CD4-positive, CD25-positive, alpha-beta regulatory T cell (primary cell): ENCODE measurements around the gene RAPGEF2. TPM values are rescaled to one million over a fixed set of nuclear protein-coding genes. Genes with fewer than 3 reads are reported as not detected.
A peak's percentile ranks its signal among the peaks of the same experiment; 100 is the strongest.
"Not testable (repeated sequence)": the region's sequence is repeated elsewhere in the genome, so short reads cannot be mapped to it uniquely, and the experiment has no call there.

Source experiments
- ATAC-seq, 2 donors: fragments of 150-1000 bp; cut with Tn5 transposase; one replicate each; pipeline ENCODE4 v1.10.0; 2021; ENCODE audit warnings: low read depth in 2 of 2, moderate number of reproducible peaks in 2 of 2, moderate library complexity in 1 of 2
- DNase-seq, 3 donors: peaks; one replicate each; pipeline versions ENCODE4 v3.0.0 to v3.0.0-alpha.2; 2012 to 2022; ENCODE audit warnings: mixed read lengths in 1 of 3
- H3K27ac ChIP-seq: one replicate; pipeline ENCODE4 v1.7.0; 2013; ENCODE audit warnings: mild to moderate bottlenecking, low read length; ENCODE audit not compliant: insufficient read depth, poor library complexity, severe bottlenecking
- H3K27me3 ChIP-seq: one replicate; pipeline ENCODE4 v1.7.0; 2013; ENCODE audit warnings: low read length; ENCODE audit not compliant: control insufficient read depth, insufficient read depth
- H3K36me3 ChIP-seq: one replicate; pipeline ENCODE4 v1.7.0; 2013; ENCODE audit warnings: mild to moderate bottlenecking, low read length, moderate library complexity; ENCODE audit not compliant: control insufficient read depth, insufficient read depth
- H3K4me1 ChIP-seq: 2 replicates; pipeline ENCODE4 v1.7.0; 2013; ENCODE audit warnings: mild to moderate bottlenecking, low read length; ENCODE audit not compliant: insufficient read depth, control insufficient read depth, poor library complexity, severe bottlenecking
- H3K4me3 ChIP-seq: one replicate; pipeline ENCODE4 v1.7.0; 2013; ENCODE audit warnings: low read depth, mild to moderate bottlenecking, low read length, moderate library complexity
- H3K9me3 ChIP-seq, 2 experiments: 1 replicate in 1 of 2; 2 replicates in 1 of 2; pipeline ENCODE4 v1.7.0; 2013; ENCODE audit warnings: low read length in 2 of 2, mild to moderate bottlenecking in 1 of 2, moderate library complexity in 1 of 2; ENCODE audit not compliant: control insufficient read depth in 2 of 2
- H3K27ac Mint-ChIP-seq, 3 donors: one replicate each; pipeline ENCODE4 v1.8.0; 2020 to 2022; ENCODE audit warnings: mild to moderate bottlenecking in 3 of 3, mixed read lengths in 3 of 3, moderate library complexity in 2 of 3
- H3K27me3 Mint-ChIP-seq: one replicate; pipeline ENCODE4 v1.8.0; 2022; ENCODE audit warnings: mild to moderate bottlenecking, mixed read lengths
- H3K36me3 Mint-ChIP-seq: one replicate; pipeline ENCODE4 v1.8.0; 2020; ENCODE audit warnings: mixed read lengths
- H3K4me1 Mint-ChIP-seq, 4 donors: one replicate each; pipeline ENCODE4 v1.8.0; 2020 to 2022; ENCODE audit warnings: mixed read lengths in 4 of 4, mild to moderate bottlenecking in 1 of 4
- H3K4me3 Mint-ChIP-seq, 4 donors: one replicate each; pipeline ENCODE4 v1.8.0; 2020 to 2022; ENCODE audit warnings: mild to moderate bottlenecking in 4 of 4, mixed read lengths in 4 of 4, moderate library complexity in 3 of 4
- H3K9me3 Mint-ChIP-seq, 7 donors: one replicate each; pipeline ENCODE4 v1.8.0; 2020 to 2022; ENCODE audit warnings: mixed read lengths in 7 of 7, mild to moderate bottlenecking in 3 of 7, moderate library complexity in 2 of 7
- polyA plus RNA-seq, 4 donors: library from polyadenylated mRNA; unstranded; fragments of 300-500 nt; fragmentation: Illumina TruSeq; gene quantifications; one replicate each; pipeline ENCODE4 v1.2.3, GENCODE V29; 2021
- total RNA-seq: library from RNA; stranded (reverse); gene quantifications from one replicate; pipeline ENCODE4 v1.2.3, GENCODE V29; 2022

RAPGEF2 gene
- total and polyA plus RNA-seq, 5 donors from 2014 or later, result 0.54 to 26.9 (median 1.3) TPM

DNA sequence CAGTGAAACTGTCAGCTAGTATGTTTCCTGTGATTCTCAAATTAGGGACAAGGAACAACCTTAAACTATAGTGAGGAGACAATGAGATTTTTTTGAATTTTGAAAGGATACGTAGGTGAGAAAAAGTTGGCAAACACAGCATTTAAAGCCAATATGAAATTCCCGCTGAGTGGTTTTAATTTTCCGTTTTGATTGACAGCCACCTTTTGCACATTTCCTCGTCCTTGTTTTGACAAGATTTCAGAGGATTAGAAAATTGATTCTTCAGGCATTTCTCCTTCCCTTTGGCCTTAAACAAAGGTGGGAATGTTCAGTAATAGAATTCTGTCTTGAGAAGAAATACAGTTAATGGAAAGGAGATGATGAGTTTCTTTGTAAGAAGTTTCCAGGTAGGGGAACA lies 52.2 kb downstream of the RAPGEF2 start:
- no peak overlapping the region for H3K4me3 Mint-ChIP-seq

GRCh38 chr4:159158083-159158617 lies 55.3 kb downstream of the RAPGEF2 start:
- peaks cover 5 to 29% (median 17%) of the 10 kb centered on the region in 4 donors for H3K4me1 Mint-ChIP-seq
- H3K9me3 Mint-ChIP-seq, result no peaks in the 10 kb centered on the region
- H3K27ac Mint-ChIP-seq, result no peak overlapping the region
- Histone ChIP-seq H3K36me3 (no peaks in the 10 kb centered on the region), H3K27me3 (no peaks in the 10 kb centered on the region), H3K4me3 (no peak overlapping the region), H3K9me3 (no peaks in the 10 kb centered on the region), H3K4me1 (no peaks in the 10 kb centered on the region), H3K27ac (no peak overlapping the region)
- H3K27me3 Mint-ChIP-seq, result no peaks in the 10 kb centered on the region
- no peak overlapping the region for H3K4me3 Mint-ChIP-seq
- no peak for ATAC-seq
- no peaks in the 10 kb centered on the region for H3K36me3 Mint-ChIP-seq
- no peak for DNase-seq

More for the DNA sequence above, 52.2 kb downstream of the RAPGEF2 start:
- Mint-ChIP-seq H3K4me1 (peaks cover 9 to 34% (median 17%) of the 10 kb centered on the region in 4 donors), H3K36me3 (no peaks in the 10 kb centered on the region), H3K27me3 (no peaks in the 10 kb centered on the region), H3K9me3 (peaks cover 0 to 1% (median 0%) of the 10 kb centered on the region in 7 donors), H3K27ac (no peak overlapping the region)
- no peak overlapping the region for H3K27ac ChIP-seq
- no peak overlapping the region for H3K4me3 ChIP-seq
- no peaks in the 10 kb centered on the region for H3K36me3 ChIP-seq
- ATAC-seq (no peak), DNase-seq (no peak)
- H3K4me1 ChIP-seq, result no peaks in the 10 kb centered on the region
- H3K9me3 ChIP-seq, result no peaks in the 10 kb centered on the region
- H3K27me3 ChIP-seq, result no peaks in the 10 kb centered on the region

DNA sequence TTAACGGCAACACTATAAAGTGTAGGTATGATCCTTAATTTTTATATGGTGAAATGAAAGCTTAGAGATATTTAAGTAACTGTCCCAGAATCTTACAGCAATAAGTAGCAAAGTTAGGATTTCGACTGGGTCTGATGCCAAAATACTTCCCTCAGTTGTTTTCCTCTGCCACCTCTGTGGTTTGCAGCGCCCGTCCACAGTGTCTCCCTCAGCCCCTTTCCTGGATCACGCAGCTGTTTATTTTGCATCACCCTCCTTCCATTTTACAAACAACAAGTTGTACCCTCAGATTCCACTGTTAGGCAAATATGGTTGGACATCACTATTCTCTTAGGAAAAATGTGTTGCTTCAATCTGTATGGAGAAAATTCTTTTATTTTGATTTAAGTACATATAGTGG lies 56.1 kb downstream of the RAPGEF2 start:
- Mint-ChIP-seq H3K9me3 (no peaks in the 10 kb centered on the region), H3K36me3 (no peaks in the 10 kb centered on the region), H3K27me3 (no peaks in the 10 kb centered on the region), H3K27ac (no peak overlapping the region), H3K4me1 (peaks cover 7 to 28% (median 18%) of the 10 kb centered on the region in 4 donors), H3K4me3 (no peak overlapping the region)
- H3K9me3 ChIP-seq, result no peaks in the 10 kb centered on the region
- no peaks in the 10 kb centered on the region for H3K4me1 ChIP-seq
- no peaks in the 10 kb centered on the region for H3K36me3 ChIP-seq
- DNase-seq, result no peak
- ATAC-seq, result no peak
- no peaks in the 10 kb centered on the region for H3K27me3 ChIP-seq
- H3K27ac ChIP-seq, result no peak overlapping the region
- H3K4me3 ChIP-seq, result no peak overlapping the region

DNA sequence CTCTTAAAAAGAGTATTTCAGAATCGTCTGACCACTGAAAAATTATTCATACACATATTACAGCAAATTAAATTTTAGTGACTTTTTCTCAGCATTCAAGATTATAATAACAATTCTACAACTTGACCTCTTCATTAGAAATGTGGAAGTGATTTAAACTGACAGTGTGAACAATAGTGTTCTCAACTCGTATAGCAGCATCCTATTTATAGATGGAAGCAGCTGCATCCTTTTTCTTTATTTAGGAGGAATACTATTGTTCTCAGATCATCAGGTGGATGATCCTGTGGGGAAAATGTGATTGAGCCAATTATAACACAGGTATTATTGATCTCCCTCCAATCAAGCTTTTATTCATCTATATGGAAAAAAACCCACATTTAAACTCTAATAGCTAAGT lies 56.7 kb downstream of the RAPGEF2 start:
- H3K27ac Mint-ChIP-seq, result no peak overlapping the region
- peaks cover 7 to 28% (median 18%) of the 10 kb centered on the region in 4 donors for H3K4me1 Mint-ChIP-seq
- Histone ChIP-seq H3K4me1 (no peaks in the 10 kb centered on the region), H3K27me3 (no peaks in the 10 kb centered on the region), H3K9me3 (no peaks in the 10 kb centered on the region), H3K36me3 (no peaks in the 10 kb centered on the region), H3K27ac (no peak overlapping the region), H3K4me3 (no peak overlapping the region)
- no peak for DNase-seq
- no peaks in the 10 kb centered on the region for H3K36me3 Mint-ChIP-seq
- no peak overlapping the region for H3K4me3 Mint-ChIP-seq
- no peaks in the 10 kb centered on the region for H3K27me3 Mint-ChIP-seq
- H3K9me3 Mint-ChIP-seq, result no peaks in the 10 kb centered on the region
- no peak for ATAC-seq

- Histone ChIP-seq H3K36me3 (no peaks in the 10 kb centered on the region), H3K9me3 (no peaks in the 10 kb centered on the region), H3K27ac (no peak overlapping the region), H3K4me3 (no peak overlapping the region), H3K4me1 (no peaks in the 10 kb centered on the region), H3K27me3 (no peaks in the 10 kb centered on the region)
- Mint-ChIP-seq H3K36me3 (no peaks in the 10 kb centered on the region), H3K4me1 (peaks cover 2 to 24% (median 13%) of the 10 kb centered on the region in 4 donors), H3K9me3 (no peaks in the 10 kb centered on the region), H3K27me3 (no peaks in the 10 kb centered on the region), H3K27ac (no peak overlapping the region), H3K4me3 (no peak overlapping the region)
- no peak for DNase-seq
- no peak for ATAC-seq
These were observed 57.4 kb downstream of the RAPGEF2 start for GRCh38 chr4:159160242-159160641.

- H3K4me1 ChIP-seq, H3K27me3 Mint-ChIP-seq, DNase-seq, H3K4me3 Mint-ChIP-seq, H3K27ac ChIP-seq, H3K27me3 ChIP-seq, H3K36me3 Mint-ChIP-seq, ATAC-seq, H3K4me3 ChIP-seq, H3K9me3 ChIP-seq, H3K27ac Mint-ChIP-seq, H3K36me3 ChIP-seq, H3K9me3 Mint-ChIP-seq: not testable (repeated sequence)
- peaks cover 0 to 27% (median 16%) of the 10 kb centered on the region in 4 donors for H3K4me1 Mint-ChIP-seq
These were observed 58.6 kb downstream of the RAPGEF2 start for GRCh38 chr4:159161436-159161835.

DNA sequence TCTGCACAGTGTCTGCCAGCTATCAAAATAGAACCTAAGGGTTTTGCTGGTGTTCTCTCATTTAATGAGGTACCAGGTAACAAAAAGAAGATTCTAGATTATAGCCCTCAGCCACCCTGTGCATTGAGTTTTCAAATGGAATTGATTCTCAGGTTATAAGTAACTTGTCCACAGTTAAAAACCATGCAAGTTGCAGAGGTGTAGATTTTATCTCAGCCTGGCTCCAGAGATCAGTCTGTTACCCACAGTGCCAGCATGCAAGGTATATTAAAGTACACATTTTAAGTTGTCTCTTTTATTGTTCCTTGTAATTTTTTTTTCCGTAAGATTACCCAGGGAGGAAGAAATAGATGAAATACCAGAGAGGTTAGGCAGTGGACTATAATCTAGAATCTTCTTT lies 59.7 kb downstream of the RAPGEF2 start:
- Histone ChIP-seq H3K4me3 (no peak overlapping the region), H3K4me1 (no peaks in the 10 kb centered on the region), H3K36me3 (no peaks in the 10 kb centered on the region), H3K27me3 (no peaks in the 10 kb centered on the region), H3K9me3 (no peaks in the 10 kb centered on the region), H3K27ac (no peak overlapping the region)
- peaks cover 3 to 28% (median 17%) of the 10 kb centered on the region in 4 donors for H3K4me1 Mint-ChIP-seq
- no peaks in the 10 kb centered on the region for H3K36me3 Mint-ChIP-seq
- no peaks in the 10 kb centered on the region for H3K9me3 Mint-ChIP-seq
- DNase-seq (no peak), ATAC-seq (no peak)
- H3K27me3 Mint-ChIP-seq, result peaks cover 4% of the 10 kb centered on the region
- peak overlapping the region in 1 of 3 donors; percentile 35 for H3K27ac Mint-ChIP-seq
- H3K4me3 Mint-ChIP-seq, result no peak overlapping the region

DNA sequence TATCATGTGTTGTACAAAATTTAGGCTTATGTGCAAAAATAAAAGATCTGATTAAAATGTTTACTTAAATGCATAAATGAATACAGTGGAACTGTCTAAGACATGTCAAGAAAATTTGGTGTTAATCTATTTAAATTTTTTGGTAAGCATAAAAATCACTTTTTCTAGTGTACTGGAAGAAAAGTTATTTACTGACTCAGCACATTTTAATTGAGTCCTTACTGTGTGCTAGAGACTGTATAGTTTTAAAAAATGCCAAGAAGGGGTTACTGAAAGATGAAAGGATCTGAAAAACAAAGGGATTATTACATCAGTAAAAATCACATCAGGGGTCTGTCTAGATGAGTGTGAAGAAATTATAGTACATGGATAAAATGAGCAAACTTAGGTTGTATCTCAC lies 60.6 kb downstream of the RAPGEF2 start:
- Histone ChIP-seq H3K27ac (no peak overlapping the region), H3K4me1 (no peaks in the 10 kb centered on the region), H3K27me3 (no peaks in the 10 kb centered on the region), H3K4me3 (no peak overlapping the region), H3K9me3 (no peaks in the 10 kb centered on the region), H3K36me3 (no peaks in the 10 kb centered on the region)
- Mint-ChIP-seq H3K36me3 (no peaks in the 10 kb centered on the region), H3K4me1 (peaks cover 5 to 25% (median 17%) of the 10 kb centered on the region in 4 donors), H3K27me3 (peaks cover 4% of the 10 kb centered on the region), H3K27ac (peak overlapping the region in 1 of 3 donors; percentile 56), H3K4me3 (no peak overlapping the region), H3K9me3 (no peaks in the 10 kb centered on the region)
- ATAC-seq (no peak), DNase-seq (no peak)
